HEK293 (cell line): Measurements from ENCODE around the gene FDX2.

Experiments
- CTCF ChIA-PET: fragments of 350-600 bp; formaldehyde crosslinking; extraction: SDS; loops from one replicate; lab custom pipeline; 2021; ENCODE audit warnings: antibody characterized with exemption; lab: Yijun Ruan, JAX
- POLR2A ChIA-PET: fragments of 300-600 bp; formaldehyde crosslinking; extraction: SDS; loops from one replicate; lab custom pipeline; 2020; ENCODE audit warnings: antibody characterized with exemption, inconsistent platforms; lab: Yijun Ruan, JAX
- H3K27ac ChIP-seq: fragments of 200-500 bp; sonication (Bioruptor generic); 2 replicates; pipeline ENCODE4 v1.5.1; 2014; ENCODE audit warnings: low read depth, low read length, control low read depth, inconsistent platforms; ENCODE audit errors: extremely low read depth
- H3K36me3 ChIP-seq, 2 experiments: fragments of 200-500 bp in 1 of 2; sonication (Bioruptor generic) in 1 of 2; 1 replicate in 1 of 2; 2 replicates in 1 of 2; pipeline ENCODE4 v1.5.1; 2014 to 2017; ENCODE audit warnings: inconsistent platforms in 2 of 2, low read length in 2 of 2; ENCODE audit not compliant: control insufficient read depth in 2 of 2, insufficient read depth in 1 of 2
- H3K4me1 ChIP-seq: fragments of 200-500 bp; sonication (Bioruptor generic); 2 replicates; pipeline ENCODE4 v1.5.1; 2014; ENCODE audit warnings: mild to moderate bottlenecking, low read length, inconsistent platforms; ENCODE audit not compliant: control insufficient read depth, insufficient read depth
- H3K4me3 ChIP-seq: 2 replicates; pipeline ENCODE4 v1.5.1; 2011; ENCODE audit warnings: low read depth, mild to moderate bottlenecking, control low read depth, low read length, moderate library complexity
- H3K9me3 ChIP-seq: fragments of 200-500 bp; sonication (Bioruptor generic); 2 replicates; pipeline ENCODE4 v1.5.1; 2014; ENCODE audit warnings: low read depth, low read length, inconsistent platforms; ENCODE audit not compliant: control insufficient read depth, insufficient read depth
- BCL6B ChIP-seq: fragments of 450-650 bp; formaldehyde crosslinking; IDR thresholded peaks from 2 replicates; pipeline ENCODE4 v1.5.1; 2017; ENCODE audit warnings: missing biosample characterization, missing genetic modification characterization
- HOXA7 ChIP-seq: sonication (generic); formaldehyde crosslinking; IDR thresholded peaks from 2 replicates; pipeline ENCODE4 v1.8.1; 2022; ENCODE audit warnings: missing genetic modification reagents, borderline replicate concordance
- KLF9 ChIP-seq: fragments of 450-650 bp; formaldehyde crosslinking; IDR thresholded peaks from 2 replicates; pipeline ENCODE4 v1.5.1; 2016; ENCODE audit warnings: missing biosample characterization, missing genetic modification characterization, low read depth
- PATZ1 ChIP-seq: fragments of 450-650 bp; formaldehyde crosslinking; IDR thresholded peaks from 2 replicates; pipeline ENCODE4 v1.5.1; 2016; ENCODE audit warnings: missing biosample characterization, missing genetic modification characterization
- SALL2 ChIP-seq: fragments of 450-650 bp; formaldehyde crosslinking; IDR thresholded peaks from 2 replicates; pipeline ENCODE4 v1.5.0; 2017; ENCODE audit warnings: missing biosample characterization, mild to moderate bottlenecking, missing genetic modification characterization, borderline replicate concordance
- TCF7L2 ChIP-seq: IDR thresholded peaks from 2 replicates; pipeline ENCODE4 v1.6.1; 2011; ENCODE audit warnings: low read depth, mild to moderate bottlenecking, inconsistent platforms, low read length, moderate library complexity, borderline replicate concordance
- TRIM28 ChIP-seq: IDR thresholded peaks from 2 replicates; pipeline ENCODE4 v1.6.1; 2011; ENCODE audit warnings: low read length, control low read depth, borderline replicate concordance
- ZBTB10 ChIP-seq: fragments of 450-650 bp; formaldehyde crosslinking; IDR thresholded peaks from 2 replicates; pipeline ENCODE4 v1.5.1; 2016; ENCODE audit warnings: missing biosample characterization, missing genetic modification characterization
- ZBTB21 ChIP-seq: fragments of 450-650 bp; formaldehyde crosslinking; IDR thresholded peaks from 2 replicates; pipeline ENCODE4 v1.5.1; 2017; ENCODE audit warnings: missing biosample characterization, missing genetic modification characterization
- ZNF112 ChIP-seq: fragments of 450-650 bp; formaldehyde crosslinking; IDR thresholded peaks from 2 replicates; pipeline ENCODE4 v1.5.0; 2017; ENCODE audit warnings: missing biosample characterization, missing genetic modification characterization
- ZNF133 ChIP-seq: fragments of 450-650 bp; formaldehyde crosslinking; IDR thresholded peaks from 2 replicates; pipeline ENCODE4 v1.5.1; 2016; ENCODE audit warnings: missing biosample characterization, missing genetic modification characterization
- ZNF324 ChIP-seq: fragments of 450-650 bp; formaldehyde crosslinking; IDR thresholded peaks from 2 replicates; pipeline ENCODE4 v1.5.1; 2016; ENCODE audit warnings: missing biosample characterization, missing genetic modification characterization
- ZNF354C ChIP-seq: fragments of 450-650 bp; formaldehyde crosslinking; IDR thresholded peaks from 2 replicates; pipeline ENCODE4 v1.5.1; 2016; ENCODE audit warnings: missing biosample characterization, missing genetic modification characterization, low read depth, borderline replicate concordance
- ZNF488 ChIP-seq: fragments of 450-650 bp; formaldehyde crosslinking; IDR thresholded peaks from 2 replicates; pipeline ENCODE4 v1.5.1; 2016; ENCODE audit warnings: missing biosample characterization, missing genetic modification characterization
- ZNF501 ChIP-seq: fragments of 450-650 bp; formaldehyde crosslinking; IDR thresholded peaks from 2 replicates; pipeline ENCODE4 v1.5.1; 2016; ENCODE audit warnings: missing biosample characterization, missing genetic modification characterization
- ZNF513 ChIP-seq: fragments of 450-650 bp; IDR thresholded peaks from 2 replicates; pipeline ENCODE4 v1.5.1; 2018; ENCODE audit warnings: missing biosample characterization, missing genetic modification characterization
- ZNF530 ChIP-seq: fragments of 450-650 bp; formaldehyde crosslinking; IDR thresholded peaks from 2 replicates; pipeline ENCODE4 v1.5.1; 2016; ENCODE audit warnings: low read depth, missing biosample characterization, missing genetic modification characterization
- ZNF544 ChIP-seq: fragments of 450-650 bp; formaldehyde crosslinking; IDR thresholded peaks from 2 replicates; pipeline ENCODE4 v1.5.0; 2017; ENCODE audit warnings: missing biosample characterization, missing genetic modification characterization
- ZNF558 ChIP-seq: fragments of 450-650 bp; formaldehyde crosslinking; IDR thresholded peaks from 2 replicates; pipeline ENCODE4 v1.5.1; 2016; ENCODE audit warnings: missing biosample characterization, missing genetic modification characterization
- ZNF561 ChIP-seq: fragments of 450-650 bp; IDR thresholded peaks from 2 replicates; pipeline ENCODE4 v1.5.1; 2018; ENCODE audit warnings: missing biosample characterization, missing genetic modification characterization, borderline replicate concordance
- ZNF571 ChIP-seq: fragments of 450-650 bp; formaldehyde crosslinking; IDR thresholded peaks from 2 replicates; pipeline ENCODE4 v1.5.0; 2017; ENCODE audit warnings: missing biosample characterization, missing genetic modification characterization
- ZNF629 ChIP-seq: fragments of 450-650 bp; formaldehyde crosslinking; IDR thresholded peaks from 2 replicates; pipeline ENCODE4 v1.5.1; 2017; ENCODE audit warnings: missing biosample characterization, missing genetic modification characterization
- ZNF704 ChIP-seq: fragments of 450-650 bp; formaldehyde crosslinking; IDR thresholded peaks from 2 replicates; pipeline ENCODE4 v1.5.1; 2016; ENCODE audit warnings: missing biosample characterization, missing genetic modification characterization
- ZSCAN16 ChIP-seq: fragments of 450-650 bp; formaldehyde crosslinking; IDR thresholded peaks from 2 replicates; pipeline ENCODE4 v1.5.1; 2016; ENCODE audit warnings: missing biosample characterization, missing genetic modification characterization
- TF ChIP-seq, protein P1 (sequence below): fragments of 450-650 bp; formaldehyde crosslinking; IDR thresholded peaks from 2 replicates; pipeline ENCODE4 v1.5.1; 2016; ENCODE audit warnings: missing biosample characterization, missing genetic modification characterization

Gene FDX2

GRCh38 chr19:10315335-10316214 is at the start of gene FDX2:
Gene FDX2 (minus strand): TSS chr19:10316015. CDS start chr19:10315996, 19 bp downstream.
- Histone ChIP-seq H3K27ac (peak within 1 kb of the TSS; percentile 68; the same call in 1 of the 2 replicates), H3K36me3 (peaks cover 13 to 60% of the 10 kb centered on the region in 2 experiments; a peak in 2 of 3 replicates), H3K4me1 (peaks cover 3% of the 10 kb centered on the region), H3K4me3 (peak within 1 kb of the TSS; percentile 79), H3K9me3 (no peaks in the 10 kb centered on the region)
- ChIA-PET CTCF (interaction anchor here (1.1 to 2.4 kb wide), 2 partner anchors 46 to 57 kb away, joined by 4 to 8 read pairs; no protein-coding TSS in a partner anchor), POLR2A (interaction anchor here (0.6 to 1.6 kb wide), 10 partner anchors 9 to 70 kb away, joined by 3 to 8 read pairs (median 5); partner anchors contain the start of genes ICAM1, ICAM4, RAVER1 and TYK2)
- TF ChIP-seq ZNF324 (tag by site-specific recombination) (no peak), BCL6B (tag by site-specific recombination) (no peak), ZNF354C (tag by site-specific recombination) (no peak), HOXA7 (CRISPR knock-in tag) (no peak), TCF7L2 (no peak), SALL2 (tag by site-specific recombination) (no peak), ZNF571 (no peak), ZNF501 (tag by site-specific recombination) (peak; percentile 82; the same call in 1 of the 2 replicates), ZNF133 (no peak; the same call in 1 of the 2 replicates), ZBTB21 (tag by site-specific recombination) (0 out of 2 replicates have a peak, but pooled peaks have one; percentile 27), ZBTB10 (tag by site-specific recombination) (peak; percentile 38; the same call in 1 of the 2 replicates), ZNF558 (tag by site-specific recombination) (no peak), ZNF488 (tag by site-specific recombination) (no peak), ZNF530 (tag by site-specific recombination) (no peak), ZNF112 (tag by site-specific recombination) (no peak), PATZ1 (tag by site-specific recombination) (peak; percentile 68), ZNF561 (tag by site-specific recombination) (no peak), ZNF704 (tag by site-specific recombination) (no peak; the same call in 1 of the 2 replicates), ZNF629 (tag by site-specific recombination) (peak; percentile 39), ZSCAN16 (tag by site-specific recombination) (no peak), KLF9 (tag by site-specific recombination) (peak; percentile 83), TRIM28 (no peak), ZNF544 (no peak), ZNF513 (tag by site-specific recombination) (no peak)
- TF ChIP-seq, protein P1, sequence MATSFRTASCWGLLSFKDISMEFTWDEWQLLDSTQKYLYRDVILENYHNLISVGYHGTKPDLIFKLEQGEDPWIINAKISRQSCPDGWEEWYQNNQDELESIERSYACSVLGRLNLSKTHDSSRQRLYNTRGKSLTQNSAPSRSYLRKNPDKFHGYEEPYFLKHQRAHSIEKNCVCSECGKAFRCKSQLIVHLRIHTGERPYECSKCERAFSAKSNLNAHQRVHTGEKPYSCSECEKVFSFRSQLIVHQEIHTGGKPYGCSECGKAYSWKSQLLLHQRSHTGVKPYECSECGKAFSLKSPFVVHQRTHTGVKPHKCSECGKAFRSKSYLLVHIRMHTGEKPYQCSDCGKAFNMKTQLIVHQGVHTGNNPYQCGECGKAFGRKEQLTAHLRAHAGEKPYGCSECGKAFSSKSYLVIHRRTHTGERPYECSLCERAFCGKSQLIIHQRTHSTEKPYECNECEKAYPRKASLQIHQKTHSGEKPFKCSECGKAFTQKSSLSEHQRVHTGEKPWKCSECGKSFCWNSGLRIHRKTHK (tag by site-specific recombination), result no peak
